ENCODE measurements around the gene PRKG1. TPM values are rescaled to one million over a fixed set of nuclear protein-coding genes. Genes with fewer than 3 reads are reported as not detected.

PRKG1 gene
- total and polyA plus RNA-seq, 2 of the 8 experiments (the other 6 are each of a cell fraction or from before 2014, with no cell fraction given): 4.2 to 15.2 TPM

DNA sequence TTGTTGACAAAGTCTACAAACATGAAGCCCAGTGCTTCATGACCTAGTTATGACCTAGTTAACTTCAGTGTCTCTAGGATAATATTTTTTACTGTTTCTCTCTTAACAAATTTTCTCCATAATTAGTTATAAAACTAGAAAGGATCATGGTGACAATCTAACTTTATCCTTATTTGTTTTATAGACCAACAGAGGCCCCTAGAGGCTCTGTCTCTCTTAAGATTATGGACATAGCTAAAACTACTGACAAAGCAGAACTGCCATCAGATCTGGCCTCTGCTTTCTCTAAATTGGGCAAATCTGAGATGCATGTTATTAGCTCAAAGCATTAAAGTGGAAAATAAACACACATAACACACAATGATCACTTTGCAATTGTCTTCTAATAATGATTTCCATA is 449.2 kb downstream of the PRKG1 start:
- H2BK20ac ChIP-seq (ENCODE audit: low read length): no peak overlapping the region
- ChIA-PET POLR2A (ENCODE audit: partially characterized antibody) (no interaction called here), CTCF (ENCODE audit: partially characterized antibody) (interaction anchor here (0.7 kb wide), 1 partner anchor 492 kb away, joined by 3 read pairs; no protein-coding TSS in a partner anchor)
- no peak overlapping the region for H3K9ac ChIP-seq (replicated peaks in 1 of 4; ENCODE audit: extremely low read depth in 1 of 4, low read depth in 3 of 4, low read length in 3 of 4)
- H3K4me3 ChIP-seq (ENCODE audit: extremely low read depth in 1 of 4, insufficient read depth in 2 of 4, low read depth in 3 of 4, low read length in 4 of 4): no peak overlapping the region
- no peak for FAIRE-seq
- H3K4ac ChIP-seq (replicated peaks; ENCODE audit: insufficient read length, low read depth, low read length): no peak overlapping the region
- no peak overlapping the region for H3K56ac ChIP-seq (replicated peaks; ENCODE audit: insufficient read length, low read depth, low read length)
- TF ChIP-seq RAD21 (IDR thresholded peaks at IDR 0.05 in 1 of 2, conservative IDR thresholded peaks at IDR 0.05 in 1 of 2; ENCODE audit: low read depth in 2 of 2, low read length in 2 of 2): peak in 1 of 2 experiments; percentile 20; a peak in 1 of 4 replicates
- no peak for TF ChIP-seq JUND (IDR thresholded peaks at IDR 0.05; ENCODE audit: low read length)
- TF ChIP-seq SP4 (IDR thresholded peaks at IDR 0.05; ENCODE audit: low read length): no peak
- no peak for TF ChIP-seq YY1 (IDR thresholded peaks at IDR 0.05; ENCODE audit: low read depth, low read length)
- TF ChIP-seq EP300 (IDR thresholded peaks at IDR 0.05; ENCODE audit: borderline replicate concordance in 1 of 2, low read depth in 2 of 2, low read length in 2 of 2): no peak
- no peak overlapping the region for H2AFZ ChIP-seq (ENCODE audit: low read length)
- no peaks in the 10 kb centered on the region for H3K79me1 ChIP-seq (ENCODE audit: low read depth, low read length)
- no peaks in the 10 kb centered on the region; a peak in 1 of 7 replicates for H3K4me1 ChIP-seq (replicated peaks in 1 of 4; ENCODE audit: control insufficient read depth in 3 of 4, insufficient read depth in 4 of 4, low read length in 3 of 4)
- H4K8ac ChIP-seq (ENCODE audit: extremely low read depth, insufficient read depth, low read length): no peak overlapping the region
- H4K20me1 ChIP-seq (replicated peaks in 1 of 2; ENCODE audit: control insufficient read depth in 1 of 2, insufficient read depth in 2 of 2, low read length in 2 of 2): no peaks in the 10 kb centered on the region
- H2BK5ac ChIP-seq (ENCODE audit: low read depth, low read length): no peak overlapping the region
- H2BK12ac ChIP-seq (ENCODE audit: low read depth, low read length): no peak overlapping the region
- H2BK15ac ChIP-seq (ENCODE audit: low read length): no peak overlapping the region
- no peaks in the 10 kb centered on the region for H3K79me2 ChIP-seq (ENCODE audit: control insufficient read depth in 1 of 2, insufficient read depth in 2 of 2, low read length in 2 of 2)
- no peaks in the 10 kb centered on the region for H3K9me3 ChIP-seq (ENCODE audit: insufficient read depth in 2 of 2, low read depth in 1 of 2, low read length in 1 of 2)
- no peak overlapping the region for H3K23ac ChIP-seq (ENCODE audit: insufficient read length)
- no peaks in the 10 kb centered on the region for H3K27me3 ChIP-seq (replicated peaks in 1 of 4; ENCODE audit: control insufficient read depth in 3 of 4, extremely low read depth in 1 of 4, insufficient read depth in 3 of 4, low read length in 3 of 4)
- no peaks in the 10 kb centered on the region for H3K36me3 ChIP-seq (ENCODE audit: control insufficient read depth in 2 of 4, insufficient read depth in 4 of 4, low read length in 3 of 4)
- no peak overlapping the region for H2BK120ac ChIP-seq (replicated peaks; ENCODE audit: low read depth, low read length)
- H2AK5ac ChIP-seq (ENCODE audit: low read depth, low read length): no peak overlapping the region
- no peak overlapping the region for H4K5ac ChIP-seq (ENCODE audit: insufficient read length, low read depth, low read length)
- DNase-seq (ENCODE audit: low read depth in 1 of 2, low spot score in 2 of 2): no peak
- no peak overlapping the region for H4K91ac ChIP-seq (replicated peaks; ENCODE audit: insufficient read length, low read length)
- H3K18ac ChIP-seq (ENCODE audit: extremely low read depth, low read length): no peak overlapping the region
- no peak overlapping the region for H3K27ac ChIP-seq (ENCODE audit: low read depth, low read length)
- no peaks in the 10 kb centered on the region for H3K23me2 ChIP-seq (ENCODE audit: low read depth, low read length)
- no peak overlapping the region for H3K14ac ChIP-seq (ENCODE audit: insufficient read length)
- H3K4me2 ChIP-seq (ENCODE audit: insufficient read depth in 1 of 2, low read depth in 2 of 2, low read length in 2 of 2): no peak overlapping the region

Measured in H1 (cell line).